ENCODE data around the gene EHD3. TPM values are rescaled to one million over a fixed set of nuclear protein-coding genes. Genes with fewer than 3 reads are reported as not detected.

The EHD3 gene
- total RNA-seq, 1 donor from 2014 or later = 3.7 TPM

- DNase-seq = no peak
Observed at GRCh38 chr2:31294196-31294595, 60.2 kb downstream of the EHD3 start.

GRCh38 chr2:31296641-31297287, 62.8 kb downstream of the EHD3 start:
- DNase-seq = no peak

- no peak for DNase-seq
Observed at GRCh38 chr2:31297751-31298150, 63.8 kb downstream of the EHD3 start.

GRCh38 chr2:31299547-31299946, 65.6 kb downstream of the EHD3 start:
- DNase-seq = no peak

- no peak for DNase-seq
Observed at GRCh38 chr2:31300309-31300708, 66.4 kb downstream of the EHD3 start.

- no peak for DNase-seq
Observed at GRCh38 chr2:31302940-31303563, 69.1 kb downstream of the EHD3 start.

- DNase-seq = no peak
Observed at GRCh38 chr2:31304816-31305215, 70.9 kb downstream of the EHD3 start.

- no peak for DNase-seq
Observed at GRCh38 chr2:31312898-31313297, 78.9 kb downstream of the EHD3 start.

- no peak for DNase-seq
Observed at GRCh38 chr2:31314761-31315160, 80.8 kb downstream of the EHD3 start.

- DNase-seq = no peak
Observed at GRCh38 chr2:31317396-31317795, 83.4 kb downstream of the EHD3 start.

- no peak for DNase-seq
Observed at GRCh38 chr2:31318361-31319336, 84.7 kb downstream of the EHD3 start.

Small RNAs within 50 kb of the gene (small RNA-seq; reads per million reads assigned to genes)
- not detected for gene RNA5SP90 (ENCODE audit: low replicate concordance)

Other genes starting within 250 kb of the EHD3 start
- gene GALNT14, start 95.7 kb upstream of the EHD3 start, total RNA-seq = 2.0 TPM
- 0.49 TPM for gene CAPN14, start 16.6 kb upstream of the EHD3 start, total RNA-seq
- 1.7 TPM for gene XDH, start 180.6 kb downstream of the EHD3 start, total RNA-seq

Data from skin of body (tissue), 3 donors.